ENCODE results near the gene DONSON.

DONSON gene

DNA sequence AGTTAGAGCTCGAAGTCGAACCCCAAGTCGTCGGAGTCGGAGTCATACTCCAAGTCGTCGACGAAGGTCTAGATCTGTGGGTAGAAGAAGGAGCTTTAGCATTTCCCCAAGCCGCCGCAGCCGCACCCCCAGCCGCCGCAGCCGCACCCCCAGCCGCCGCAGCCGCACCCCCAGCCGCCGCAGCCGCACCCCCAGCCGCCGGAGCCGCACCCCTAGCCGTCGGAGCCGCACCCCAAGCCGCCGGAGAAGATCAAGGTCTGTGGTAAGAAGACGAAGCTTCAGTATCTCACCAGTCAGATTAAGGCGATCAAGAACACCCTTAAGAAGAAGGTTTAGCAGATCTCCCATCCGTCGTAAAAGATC is 33.5 kb downstream of the DONSON start:
- Histone ChIP-seq H4K5ac (ENCODE audit: low read length) (no peak overlapping the region), H4K8ac (ENCODE audit: low read depth, low read length) (no peak overlapping the region), H2BK5ac (ENCODE audit: low read length) (no peak overlapping the region), H3K79me1 (ENCODE audit: low read length) (peaks cover 31% of the 10 kb centered on the region), H3K79me2 (ENCODE audit: control insufficient read depth, insufficient read depth, low read length) (peaks cover 72% of the 10 kb centered on the region), H3K27ac (ENCODE audit: low read depth, low read length) (no peak overlapping the region), H3K4me3 (ENCODE audit: low read length) (no peak overlapping the region), H2BK120ac (ENCODE audit: low read depth, low read length) (no peak overlapping the region), H3K56ac (ENCODE audit: low read length) (no peak overlapping the region), H3K27me3 (ENCODE audit: insufficient read depth, low read length, poor library complexity) (no peaks in the 10 kb centered on the region), H3K36me3 (ENCODE audit: control insufficient read depth, insufficient read depth, low read length) (peaks cover 42% of the 10 kb centered on the region), H2BK15ac (replicated peaks; ENCODE audit: low read depth) (no peak overlapping the region), H3K23ac (ENCODE audit: low read length) (no peak overlapping the region), H2AK5ac (ENCODE audit: low read length) (no peak overlapping the region), H3K4ac (ENCODE audit: low read depth, low read length) (no peak overlapping the region), H3K18ac (ENCODE audit: low read length) (no peak overlapping the region), H3K9ac (ENCODE audit: low read length) (no peak overlapping the region), H3K4me1 (ENCODE audit: control insufficient read depth, low read depth, low read length) (no peaks in the 10 kb centered on the region), H3K4me2 (ENCODE audit: low read length) (no peak overlapping the region)
- no peak for DNase-seq
- no CpG with 5 or more reads among the region's 32 CpGs for WGBS (ENCODE audit: extremely low coverage, insufficient coverage, low lambda C conversion rate)

DNA sequence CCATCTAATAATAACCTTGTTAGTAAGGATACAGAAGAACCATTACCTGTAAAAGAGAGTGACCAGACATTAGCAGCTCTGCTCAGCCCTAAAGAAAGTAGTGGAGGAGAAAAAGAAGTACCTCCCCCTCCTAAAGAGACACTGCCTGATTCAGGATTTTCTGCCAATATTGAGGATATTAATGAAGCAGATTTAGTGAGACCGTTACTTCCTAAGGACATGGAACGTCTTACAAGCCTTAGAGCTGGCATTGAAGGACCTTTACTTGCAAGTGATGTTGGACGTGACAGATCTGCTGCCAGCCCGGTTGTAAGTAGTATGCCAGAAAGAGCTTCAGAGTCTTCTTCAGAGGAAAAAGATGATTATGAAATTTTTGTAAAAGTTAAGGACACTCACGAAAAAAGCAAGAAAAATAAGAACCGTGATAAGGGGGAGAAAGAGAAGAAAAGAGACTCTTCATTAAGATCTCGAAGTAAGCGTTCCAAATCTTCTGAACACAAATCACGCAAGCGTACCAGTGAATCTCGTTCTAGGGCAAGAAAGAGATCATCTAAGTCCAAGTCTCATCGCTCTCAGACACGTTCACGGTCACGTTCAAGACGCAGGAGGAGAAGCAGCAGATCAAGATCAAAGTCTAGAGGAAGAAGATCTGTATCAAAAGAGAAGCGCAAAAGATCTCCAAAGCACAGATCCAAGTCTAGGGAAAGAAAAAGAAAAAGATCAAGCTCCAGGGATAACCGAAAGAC is 34.1 kb downstream of the DONSON start:
- peaks cover 44% of the 10 kb centered on the region for H3K36me3 ChIP-seq (ENCODE audit: control insufficient read depth, insufficient read depth, low read length)
- no peak overlapping the region for H4K5ac ChIP-seq (ENCODE audit: low read length)
- no peak for DNase-seq
- H3K4ac ChIP-seq (ENCODE audit: low read depth, low read length), result no peak overlapping the region
- H3K4me1 ChIP-seq (ENCODE audit: control insufficient read depth, low read depth, low read length), result no peaks in the 10 kb centered on the region
- no peak overlapping the region for H3K9ac ChIP-seq (ENCODE audit: low read length)
- H4K8ac ChIP-seq (ENCODE audit: low read depth, low read length), result no peak overlapping the region
- no peak overlapping the region for H2AK5ac ChIP-seq (ENCODE audit: low read length)
- H2BK5ac ChIP-seq (ENCODE audit: low read length), result no peak overlapping the region
- H3K79me1 ChIP-seq (ENCODE audit: low read length), result peaks cover 28% of the 10 kb centered on the region
- no peak overlapping the region for H3K4me2 ChIP-seq (ENCODE audit: low read length)
- H3K4me3 ChIP-seq (ENCODE audit: low read length), result no peak overlapping the region
- no peaks in the 10 kb centered on the region for H3K27me3 ChIP-seq (ENCODE audit: insufficient read depth, low read length, poor library complexity)
- H2BK120ac ChIP-seq (ENCODE audit: low read depth, low read length), result no peak overlapping the region
- no peak overlapping the region for H3K23ac ChIP-seq (ENCODE audit: low read length)
- H3K18ac ChIP-seq (ENCODE audit: low read length), result no peak overlapping the region
- peaks cover 77% of the 10 kb centered on the region for H3K79me2 ChIP-seq (ENCODE audit: control insufficient read depth, insufficient read depth, low read length)
- 100% methylated on average over 2 of the region's 18 CpGs for WGBS (ENCODE audit: extremely low coverage, insufficient coverage, low lambda C conversion rate)
- H3K27ac ChIP-seq (ENCODE audit: low read depth, low read length), result no peak overlapping the region
- H3K56ac ChIP-seq (ENCODE audit: low read length), result no peak overlapping the region
- H2BK15ac ChIP-seq (replicated peaks; ENCODE audit: low read depth), result no peak overlapping the region

DNA sequence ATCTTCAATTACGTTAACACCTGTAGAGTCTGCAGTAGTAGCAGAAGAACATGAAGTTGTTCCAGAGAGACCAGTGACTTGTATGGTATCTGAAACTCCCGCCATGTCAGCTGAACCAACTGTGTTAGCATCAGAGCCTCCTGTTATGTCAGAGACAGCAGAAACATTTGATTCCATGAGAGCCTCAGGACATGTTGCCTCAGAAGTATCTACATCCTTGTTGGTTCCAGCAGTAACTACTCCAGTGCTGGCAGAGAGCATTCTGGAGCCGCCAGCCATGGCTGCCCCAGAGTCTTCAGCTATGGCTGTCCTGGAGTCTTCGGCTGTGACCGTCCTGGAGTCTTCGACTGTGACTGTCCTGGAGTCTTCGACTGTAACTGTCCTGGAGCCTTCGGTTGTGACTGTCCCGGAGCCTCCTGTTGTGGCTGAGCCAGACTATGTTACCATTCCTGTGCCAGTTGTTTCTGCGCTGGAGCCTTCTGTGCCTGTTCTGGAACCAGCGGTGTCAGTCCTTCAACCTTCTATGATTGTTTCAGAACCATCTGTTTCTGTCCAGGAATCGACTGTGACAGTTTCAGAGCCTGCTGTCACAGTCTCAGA is 35.4 kb downstream of the DONSON start:
- H3K4me3 ChIP-seq (ENCODE audit: low read length), result no peak overlapping the region
- no peak overlapping the region for H2AK5ac ChIP-seq (ENCODE audit: low read length)
- WGBS (ENCODE audit: extremely low coverage, insufficient coverage, low lambda C conversion rate), result no CpG with 5 or more reads among the region's 12 CpGs

DNA sequence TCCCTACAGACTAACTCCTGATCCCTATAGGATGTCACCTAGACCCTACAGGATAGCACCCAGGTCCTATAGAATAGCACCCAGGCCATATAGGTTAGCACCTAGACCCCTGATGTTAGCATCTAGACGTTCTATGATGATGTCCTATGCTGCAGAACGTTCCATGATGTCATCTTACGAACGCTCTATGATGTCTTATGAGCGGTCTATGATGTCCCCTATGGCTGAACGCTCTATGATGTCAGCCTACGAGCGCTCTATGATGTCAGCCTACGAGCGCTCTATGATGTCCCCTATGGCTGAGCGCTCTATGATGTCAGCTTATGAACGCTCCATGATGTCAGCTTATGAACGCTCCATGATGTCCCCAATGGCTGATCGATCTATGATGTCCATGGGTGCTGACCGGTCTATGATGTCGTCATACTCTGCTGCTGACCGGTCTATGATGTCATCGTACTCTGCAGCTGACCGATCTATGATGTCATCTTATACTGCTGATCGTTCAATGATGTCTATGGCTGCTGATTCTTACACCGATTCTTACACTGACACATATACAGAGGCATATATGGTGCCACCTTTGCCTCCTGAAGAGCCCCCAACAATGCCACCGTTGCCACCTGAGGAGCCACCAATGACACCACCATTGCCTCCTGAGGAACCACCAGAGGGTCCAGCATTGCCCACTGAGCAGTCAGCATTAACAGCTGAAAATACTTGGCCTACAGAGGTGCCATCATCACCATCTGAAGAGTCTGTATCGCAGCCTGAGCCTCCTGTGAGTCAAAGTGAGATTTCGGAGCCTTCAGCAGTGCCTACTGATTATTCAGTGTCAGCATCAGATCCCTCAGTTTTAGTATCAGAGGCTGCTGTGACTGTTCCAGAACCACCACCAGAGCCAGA is 36.1 kb downstream of the DONSON start:
- H2BK120ac ChIP-seq (ENCODE audit: low read depth, low read length), result no peak overlapping the region

More for the DNA sequence above, 35.4 kb downstream of the DONSON start:
- no peak overlapping the region for H3K56ac ChIP-seq (ENCODE audit: low read length)
- H3K27me3 ChIP-seq (ENCODE audit: insufficient read depth, low read length, poor library complexity), result no peaks in the 10 kb centered on the region
- no peak overlapping the region for H3K9ac ChIP-seq (ENCODE audit: low read length)
- no peak overlapping the region for H2BK15ac ChIP-seq (replicated peaks; ENCODE audit: low read depth)
- H3K27ac ChIP-seq (ENCODE audit: low read depth, low read length), result no peak overlapping the region
- no peak overlapping the region for H3K4me2 ChIP-seq (ENCODE audit: low read length)
- DNase-seq, result no peak
- peaks cover 28% of the 10 kb centered on the region for H3K79me1 ChIP-seq (ENCODE audit: low read length)
- H4K5ac ChIP-seq (ENCODE audit: low read length), result no peak overlapping the region
- H3K23ac ChIP-seq (ENCODE audit: low read length), result no peak overlapping the region
- peaks cover 44% of the 10 kb centered on the region for H3K36me3 ChIP-seq (ENCODE audit: control insufficient read depth, insufficient read depth, low read length)
- H2BK5ac ChIP-seq (ENCODE audit: low read length), result no peak overlapping the region
- H3K79me2 ChIP-seq (ENCODE audit: control insufficient read depth, insufficient read depth, low read length), result peaks cover 80% of the 10 kb centered on the region
- no peak overlapping the region for H3K4ac ChIP-seq (ENCODE audit: low read depth, low read length)
- H3K18ac ChIP-seq (ENCODE audit: low read length), result no peak overlapping the region
- H2BK120ac ChIP-seq (ENCODE audit: low read depth, low read length), result no peak overlapping the region
- no peak overlapping the region for H4K8ac ChIP-seq (ENCODE audit: low read depth, low read length)
- H3K4me1 ChIP-seq (ENCODE audit: control insufficient read depth, low read depth, low read length), result no peaks in the 10 kb centered on the region

DNA sequence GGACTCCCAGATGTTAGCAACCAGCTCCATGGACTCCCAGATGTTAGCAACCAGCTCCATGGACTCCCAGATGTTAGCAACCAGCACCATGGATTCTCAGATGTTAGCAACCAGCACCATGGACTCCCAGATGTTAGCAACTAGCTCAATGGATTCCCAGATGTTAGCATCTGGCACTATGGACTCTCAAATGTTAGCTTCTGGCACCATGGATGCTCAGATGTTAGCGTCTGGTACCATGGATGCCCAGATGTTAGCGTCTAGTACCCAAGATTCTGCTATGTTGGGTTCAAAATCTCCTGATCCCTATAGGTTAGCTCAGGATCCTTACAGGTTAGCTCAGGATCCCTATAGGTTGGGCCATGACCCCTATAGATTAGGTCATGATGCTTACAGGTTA is 36.8 kb downstream of the DONSON start:
- Histone ChIP-seq H3K23ac (ENCODE audit: low read length) (no peak overlapping the region), H3K79me1 (ENCODE audit: low read length) (peaks cover 19% of the 10 kb centered on the region), H4K8ac (ENCODE audit: low read depth, low read length) (no peak overlapping the region), H3K36me3 (ENCODE audit: control insufficient read depth, insufficient read depth, low read length) (peaks cover 37% of the 10 kb centered on the region), H3K4me3 (ENCODE audit: low read length) (no peak overlapping the region), H4K5ac (ENCODE audit: low read length) (no peak overlapping the region), H3K27me3 (ENCODE audit: insufficient read depth, low read length, poor library complexity) (no peaks in the 10 kb centered on the region), H3K27ac (ENCODE audit: low read depth, low read length) (no peak overlapping the region), H3K9ac (ENCODE audit: low read length) (no peak overlapping the region), H2AK5ac (ENCODE audit: low read length) (no peak overlapping the region), H2BK120ac (ENCODE audit: low read depth, low read length) (no peak overlapping the region), H3K4ac (ENCODE audit: low read depth, low read length) (no peak overlapping the region), H3K18ac (ENCODE audit: low read length) (no peak overlapping the region), H3K56ac (ENCODE audit: low read length) (no peak overlapping the region), H2BK15ac (replicated peaks; ENCODE audit: low read depth) (no peak overlapping the region), H3K4me2 (ENCODE audit: low read length) (no peak overlapping the region), H2BK5ac (ENCODE audit: low read length) (no peak overlapping the region), H3K79me2 (ENCODE audit: control insufficient read depth, insufficient read depth, low read length) (peaks cover 77% of the 10 kb centered on the region), H3K4me1 (ENCODE audit: control insufficient read depth, low read depth, low read length) (no peaks in the 10 kb centered on the region)
- no CpG with 5 or more reads among the region's 2 CpGs for WGBS (ENCODE audit: extremely low coverage, insufficient coverage, low lambda C conversion rate)
- DNase-seq, result no peak

More for the DNA sequence above, 36.1 kb downstream of the DONSON start:
- Histone ChIP-seq H3K27ac (ENCODE audit: low read depth, low read length) (no peak overlapping the region), H2BK5ac (ENCODE audit: low read length) (no peak overlapping the region), H3K9ac (ENCODE audit: low read length) (no peak overlapping the region), H3K79me1 (ENCODE audit: low read length) (peaks cover 23% of the 10 kb centered on the region), H3K27me3 (ENCODE audit: insufficient read depth, low read length, poor library complexity) (no peaks in the 10 kb centered on the region), H3K23ac (ENCODE audit: low read length) (no peak overlapping the region), H3K4me3 (ENCODE audit: low read length) (no peak overlapping the region), H2BK15ac (replicated peaks; ENCODE audit: low read depth) (no peak overlapping the region), H3K4ac (ENCODE audit: low read depth, low read length) (no peak overlapping the region), H4K5ac (ENCODE audit: low read length) (no peak overlapping the region), H3K56ac (ENCODE audit: low read length) (no peak overlapping the region), H3K79me2 (ENCODE audit: control insufficient read depth, insufficient read depth, low read length) (peaks cover 77% of the 10 kb centered on the region), H3K4me2 (ENCODE audit: low read length) (no peak overlapping the region), H3K18ac (ENCODE audit: low read length) (no peak overlapping the region), H4K8ac (ENCODE audit: low read depth, low read length) (no peak overlapping the region), H2AK5ac (ENCODE audit: low read length) (no peak overlapping the region), H3K4me1 (ENCODE audit: control insufficient read depth, low read depth, low read length) (no peaks in the 10 kb centered on the region), H3K36me3 (ENCODE audit: control insufficient read depth, insufficient read depth, low read length) (peaks cover 39% of the 10 kb centered on the region)
- no peak for DNase-seq
- WGBS (ENCODE audit: extremely low coverage, insufficient coverage, low lambda C conversion rate), result no CpG with 5 or more reads among the region's 24 CpGs

All from mesendoderm (in vitro differentiated cells).